Natural killer cell (primary cell): ENCODE data around the gene NAV3. TPM values are rescaled to one million over a fixed set of nuclear protein-coding genes. Genes with fewer than 3 reads are reported as not detected.

Source experiments
- ATAC-seq, 3 donors: fragments of 150-1000 bp in 2 of 3; fragments of 200-7000 bp in 1 of 3; cut with Tn5 transposase; 1 replicate in 1 of 3; 2 replicates in 2 of 3; pipeline ENCODE4 v1.10.0; 2021; ENCODE audit warnings: mild to moderate bottlenecking in 2 of 3, moderate library complexity in 2 of 3
- DNase-seq, 2 donors: peaks; one replicate each; pipeline versions ENCODE4 v3.0.0 to v3.0.0-alpha.2; 2013 to 2021; ENCODE audit warnings: mixed read lengths in 1 of 2
- H3K27ac ChIP-seq: one replicate; pipeline ENCODE4 v1.5.1; 2013; ENCODE audit warnings: mild to moderate bottlenecking, low read length
- H3K27me3 ChIP-seq: one replicate; pipeline ENCODE4 v1.6.1; 2013; ENCODE audit warnings: low read length; ENCODE audit not compliant: control insufficient read depth, insufficient read depth
- H3K36me3 ChIP-seq: one replicate; pipeline ENCODE4 v1.6.1; 2013; ENCODE audit warnings: low read length; ENCODE audit not compliant: control insufficient read depth, insufficient read depth
- H3K4me1 ChIP-seq: one replicate; pipeline ENCODE4 v1.6.1; 2013; ENCODE audit warnings: low read length; ENCODE audit not compliant: control insufficient read depth, insufficient read depth
- H3K4me3 ChIP-seq: one replicate; pipeline ENCODE4 v1.5.1; 2013; ENCODE audit warnings: low read length
- H3K9me3 ChIP-seq: one replicate; pipeline ENCODE4 v1.6.1; 2013; ENCODE audit warnings: low read length; ENCODE audit not compliant: control insufficient read depth, insufficient read depth
- H3K27ac Mint-ChIP-seq, 2 donors: one replicate each; pipeline ENCODE4 v1.8.0; 2022; ENCODE audit warnings: mild to moderate bottlenecking in 2 of 2, mixed read lengths in 2 of 2, moderate library complexity in 1 of 2
- H3K27me3 Mint-ChIP-seq, 2 donors: one replicate each; pipeline ENCODE4 v1.8.0; 2022; ENCODE audit warnings: low read depth in 2 of 2, mixed read lengths in 2 of 2
- H3K36me3 Mint-ChIP-seq: one replicate; pipeline ENCODE4 v1.8.0; 2022; ENCODE audit warnings: mixed read lengths
- H3K4me1 Mint-ChIP-seq, 2 donors: one replicate each; pipeline ENCODE4 v1.8.0; 2022; ENCODE audit warnings: mixed read lengths in 2 of 2
- H3K4me3 Mint-ChIP-seq: one replicate; pipeline ENCODE4 v1.8.0; 2022; ENCODE audit warnings: mild to moderate bottlenecking, moderate library complexity, mixed read lengths
- H3K9me3 Mint-ChIP-seq, 2 donors: one replicate each; pipeline ENCODE4 v1.8.0; 2022; ENCODE audit warnings: mixed read lengths in 2 of 2
- WGBS: methylation state at CpG from one replicate; pipeline ENCODE4 v1.1.7; 2013; ENCODE audit warnings: missing lambda C conversion rate; ENCODE audit not compliant: insufficient coverage; 5-methylcytosine and 5-hydroxymethylcytosine counted together
- intact Hi-C: fragments of 100-400 bp; cut with micrococcal nuclease; formaldehyde crosslinking; loops from one replicate; pipeline ENCODE4 v1.14.2; 2022
- total RNA-seq, 4 donors: library from RNA; stranded (reverse); fragments of 120-200 nt in 1 of 4; gene quantifications; one replicate each; pipeline versions ENCODE4 v1.2.3 to v1.2.4, GENCODE V29; 2013 to 2022
- TF ChIP-seq, protein P1 (sequence below): fragments of 200-600 bp; IDR thresholded peaks from one replicate; pipeline ENCODE4 v1.8.0; 2022; ENCODE audit warnings: antibody characterized with exemption

The NAV3 gene
- total RNA-seq, 3 donors from 2014 or later (not counting 1 experiment from before 2014, with no cell fraction given) = not detected

DNA sequence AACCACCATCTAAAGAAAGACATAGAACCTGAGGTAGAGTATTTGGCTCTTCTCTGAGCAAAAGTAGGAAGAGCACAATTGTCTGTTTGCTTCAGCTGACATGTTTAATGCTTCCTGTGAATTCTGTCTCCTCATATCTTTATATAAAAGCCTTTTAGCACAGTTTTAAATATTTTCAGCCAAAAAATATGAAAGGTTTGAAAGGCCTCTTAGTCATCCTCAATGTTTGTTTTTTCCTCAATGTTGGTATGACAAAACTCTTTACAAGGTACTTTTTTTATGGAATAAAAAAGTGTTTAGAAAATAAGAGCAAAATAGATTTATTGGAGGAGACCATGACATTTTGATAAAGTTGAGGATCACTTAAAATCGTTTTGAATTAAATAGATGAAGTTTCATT is 360.9 kb downstream of the NAV3 start:
- no CpG with 5 or more reads among the region's 1 CpG for WGBS
- Mint-ChIP-seq H3K27me3 (no peaks in the 10 kb centered on the region), H3K4me3 (no peak overlapping the region), H3K4me1 (no peaks in the 10 kb centered on the region), H3K27ac (no peak overlapping the region), H3K9me3 (peaks cover 10 to 13% of the 10 kb centered on the region in 2 donors), H3K36me3 (no peaks in the 10 kb centered on the region)
- Histone ChIP-seq H3K36me3 (no peaks in the 10 kb centered on the region), H3K9me3 (no peaks in the 10 kb centered on the region), H3K4me3 (no peak overlapping the region), H3K4me1 (no peaks in the 10 kb centered on the region), H3K27ac (no peak overlapping the region), H3K27me3 (no peaks in the 10 kb centered on the region)
- DNase-seq (no peak), ATAC-seq (no peak)
- intact Hi-C loops = no loop called here
- TF ChIP-seq, protein P1, sequence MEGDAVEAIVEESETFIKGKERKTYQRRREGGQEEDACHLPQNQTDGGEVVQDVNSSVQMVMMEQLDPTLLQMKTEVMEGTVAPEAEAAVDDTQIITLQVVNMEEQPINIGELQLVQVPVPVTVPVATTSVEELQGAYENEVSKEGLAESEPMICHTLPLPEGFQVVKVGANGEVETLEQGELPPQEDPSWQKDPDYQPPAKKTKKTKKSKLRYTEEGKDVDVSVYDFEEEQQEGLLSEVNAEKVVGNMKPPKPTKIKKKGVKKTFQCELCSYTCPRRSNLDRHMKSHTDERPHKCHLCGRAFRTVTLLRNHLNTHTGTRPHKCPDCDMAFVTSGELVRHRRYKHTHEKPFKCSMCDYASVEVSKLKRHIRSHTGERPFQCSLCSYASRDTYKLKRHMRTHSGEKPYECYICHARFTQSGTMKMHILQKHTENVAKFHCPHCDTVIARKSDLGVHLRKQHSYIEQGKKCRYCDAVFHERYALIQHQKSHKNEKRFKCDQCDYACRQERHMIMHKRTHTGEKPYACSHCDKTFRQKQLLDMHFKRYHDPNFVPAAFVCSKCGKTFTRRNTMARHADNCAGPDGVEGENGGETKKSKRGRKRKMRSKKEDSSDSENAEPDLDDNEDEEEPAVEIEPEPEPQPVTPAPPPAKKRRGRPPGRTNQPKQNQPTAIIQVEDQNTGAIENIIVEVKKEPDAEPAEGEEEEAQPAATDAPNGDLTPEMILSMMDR = no peak

DNA sequence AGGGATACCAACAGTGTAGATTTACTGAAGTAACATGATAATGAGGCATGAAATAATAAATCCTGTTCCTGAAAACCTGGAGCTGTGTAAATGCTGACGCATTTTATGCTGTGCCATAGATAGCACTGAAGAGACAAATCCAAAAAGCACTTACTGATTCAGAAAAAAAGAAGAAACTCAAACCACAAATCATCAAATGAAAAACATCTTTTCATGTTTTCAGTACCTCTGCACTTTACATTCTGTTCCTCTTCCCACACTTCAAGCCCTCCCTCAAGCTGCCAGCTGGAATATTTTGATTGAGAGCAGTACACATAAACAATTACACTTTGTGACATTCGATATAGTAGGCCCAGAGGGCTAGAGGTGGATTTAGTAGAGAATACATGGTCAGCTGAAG is 362.3 kb downstream of the NAV3 start:
- Histone ChIP-seq H3K9me3 (no peaks in the 10 kb centered on the region), H3K4me3 (no peak overlapping the region), H3K27ac (no peak overlapping the region), H3K4me1 (no peaks in the 10 kb centered on the region), H3K36me3 (no peaks in the 10 kb centered on the region), H3K27me3 (no peaks in the 10 kb centered on the region)
- ATAC-seq = no peak
- no peak for DNase-seq
- TF ChIP-seq, protein P1 = no peak
- no peaks in the 10 kb centered on the region for H3K27me3 Mint-ChIP-seq
- WGBS = 76% methylated on average over 2 of the region's 2 CpGs
- intact Hi-C loops = no loop called here
- H3K9me3 Mint-ChIP-seq = peaks cover 10 to 12% of the 10 kb centered on the region in 2 donors
- H3K4me1 Mint-ChIP-seq = no peaks in the 10 kb centered on the region
- no peak overlapping the region for H3K4me3 Mint-ChIP-seq
- no peak overlapping the region for H3K27ac Mint-ChIP-seq
- H3K36me3 Mint-ChIP-seq = no peaks in the 10 kb centered on the region

DNA sequence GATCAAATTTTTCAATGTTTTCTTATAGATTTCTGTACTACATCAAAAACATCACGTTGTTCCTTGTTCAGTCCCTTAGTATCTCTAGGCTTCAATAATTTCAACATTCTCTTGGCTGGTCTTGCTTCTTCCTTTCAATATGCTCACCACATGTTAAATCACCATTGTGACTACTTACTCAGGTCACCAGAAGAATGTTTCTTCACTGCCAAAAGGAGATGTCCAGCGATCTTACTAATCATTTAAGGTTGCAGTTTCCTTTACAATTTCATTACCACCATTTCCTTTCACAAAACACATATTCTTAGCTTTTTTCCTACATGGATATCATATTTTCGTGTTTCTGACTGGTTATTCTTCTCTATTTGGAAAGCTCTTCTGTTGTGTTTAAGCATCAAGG is 363.8 kb downstream of the NAV3 start:
- TF ChIP-seq, protein P1 = no peak
- Mint-ChIP-seq H3K4me3 (no peak overlapping the region), H3K27me3 (no peaks in the 10 kb centered on the region), H3K4me1 (no peaks in the 10 kb centered on the region), H3K36me3 (no peaks in the 10 kb centered on the region), H3K27ac (no peak overlapping the region), H3K9me3 (peaks cover 10% of the 10 kb centered on the region in 2 donors)
- 54% methylated on average over 2 of the region's 3 CpGs for WGBS
- intact Hi-C loops = no loop called here
- no peaks in the 10 kb centered on the region for H3K27me3 ChIP-seq
- H3K36me3 ChIP-seq = no peaks in the 10 kb centered on the region
- DNase-seq (no peak), ATAC-seq (no peak)
- no peak overlapping the region for H3K27ac ChIP-seq
- no peaks in the 10 kb centered on the region for H3K9me3 ChIP-seq
- H3K4me1 ChIP-seq = no peaks in the 10 kb centered on the region
- H3K4me3 ChIP-seq = no peak overlapping the region

DNA sequence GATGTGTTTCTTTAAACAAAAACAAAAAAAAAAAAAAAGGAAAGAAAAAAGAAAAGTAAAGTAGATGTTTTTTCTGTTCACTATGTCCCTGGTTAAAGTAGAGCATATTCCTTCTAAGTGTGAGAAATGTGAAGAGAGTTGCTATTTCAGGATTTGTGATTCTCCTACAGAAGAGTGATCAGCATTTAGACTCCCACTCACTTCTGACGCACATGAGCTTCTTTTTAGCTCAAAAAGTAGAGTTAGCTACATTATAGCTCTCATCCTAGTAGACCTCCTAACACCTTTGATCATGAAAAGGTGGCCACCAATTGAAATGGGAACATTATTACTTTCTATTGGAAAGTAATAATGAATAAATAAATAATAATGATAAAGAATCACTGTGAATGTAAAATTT is 368.2 kb downstream of the NAV3 start:
- H3K9me3 ChIP-seq = no peaks in the 10 kb centered on the region
- H3K27me3 Mint-ChIP-seq = no peaks in the 10 kb centered on the region
- ATAC-seq = no peak
- DNase-seq = no peak
- no peak overlapping the region for H3K27ac ChIP-seq
- no peaks in the 10 kb centered on the region for H3K36me3 Mint-ChIP-seq
- no peaks in the 10 kb centered on the region for H3K4me1 Mint-ChIP-seq
- H3K4me1 ChIP-seq = no peaks in the 10 kb centered on the region
- no peaks in the 10 kb centered on the region for H3K27me3 ChIP-seq
- peaks cover 13 to 19% of the 10 kb centered on the region in 2 donors for H3K9me3 Mint-ChIP-seq
- no peaks in the 10 kb centered on the region for H3K36me3 ChIP-seq
- H3K4me3 ChIP-seq = no peak overlapping the region
- WGBS = no CpG with 5 or more reads among the region's 1 CpG
- intact Hi-C loops = no loop called here
- no peak overlapping the region for H3K4me3 Mint-ChIP-seq
- TF ChIP-seq, protein P1 = no peak
- no peak overlapping the region for H3K27ac Mint-ChIP-seq
